Kidney epithelial cell (primary cell): ENCODE results near the gene ZBTB47. TPM values are rescaled to one million over a fixed set of nuclear protein-coding genes. Genes with fewer than 3 reads are reported as not detected.

Source experiments
- DNase-seq: peaks from one replicate; pipeline ENCODE4 v3.0.0-alpha.2; 2010; ENCODE audit warnings: low read depth
- H3K27me3 ChIP-seq: 2 replicates; pipeline ENCODE4 v1.6.0; 2011; ENCODE audit warnings: low read length; ENCODE audit not compliant: control insufficient read depth, insufficient read depth
- H3K36me3 ChIP-seq: 2 replicates; pipeline ENCODE4 v1.5.1; 2011; ENCODE audit warnings: low read length; ENCODE audit not compliant: control insufficient read depth, insufficient read depth
- H3K4me3 ChIP-seq: 2 replicates; pipeline ENCODE4 v1.5.1; 2011; ENCODE audit warnings: low read depth, mild to moderate bottlenecking, control low read depth, low read length
- CTCF ChIP-seq: IDR thresholded peaks from 2 replicates; pipeline ENCODE4 v1.5.1; 2011; ENCODE audit warnings: mild to moderate bottlenecking, moderate library complexity, low read length, control low read depth, inconsistent platforms; ENCODE audit not compliant: insufficient read depth, poor library complexity, severe bottlenecking
- total RNA-seq: library from RNA; depleted of rRNA; stranded (reverse); fragments of >200 nt; gene quantifications from 2 replicates; pipeline ENCODE4 v1.2.3, GENCODE V29; 2015

Gene ZBTB47
- total RNA-seq, 1 donor from 2014 or later = 8.8 TPM

GRCh38 chr3:42685363-42685881 is 31.9 kb downstream of the ZBTB47 start, which contains the start of gene KLHL40:
KLHL40 (plus strand) TSS chr3:42685537; CDS start chr3:42685619, 82 bp downstream.
- Histone ChIP-seq H3K36me3 (no peaks in the 10 kb centered on the region), H3K4me3 (no peak within 1 kb of the TSS), H3K27me3 (peaks cover 38% of the 10 kb centered on the region)
- TF ChIP-seq CTCF = no peak
- no peak for DNase-seq

GRCh38 chr3:42685891-42686820 is 32.7 kb downstream of the ZBTB47 start:
- no peak for TF ChIP-seq CTCF
- Histone ChIP-seq H3K4me3 (no peak overlapping the region), H3K36me3 (no peaks in the 10 kb centered on the region), H3K27me3 (peaks cover 38% of the 10 kb centered on the region)
- no peak for DNase-seq

GRCh38 chr3:42686832-42687650 is 33.5 kb downstream of the ZBTB47 start:
- DNase-seq = no peak
- peaks cover 38% of the 10 kb centered on the region for H3K27me3 ChIP-seq
- H3K36me3 ChIP-seq = no peaks in the 10 kb centered on the region
- no peak for TF ChIP-seq CTCF
- no peak overlapping the region for H3K4me3 ChIP-seq

GRCh38 chr3:42688016-42688415 is 34.5 kb downstream of the ZBTB47 start:
- Histone ChIP-seq H3K4me3 (no peak overlapping the region), H3K27me3 (peaks cover 38% of the 10 kb centered on the region), H3K36me3 (no peaks in the 10 kb centered on the region)
- DNase-seq = no peak
- no peak for TF ChIP-seq CTCF

GRCh38 chr3:42688487-42689420 is 35.3 kb downstream of the ZBTB47 start:
- no peak for TF ChIP-seq CTCF
- peaks cover 38% of the 10 kb centered on the region for H3K27me3 ChIP-seq
- H3K4me3 ChIP-seq = no peak overlapping the region

More at GRCh38 chr3:42688487-42689420, 35.3 kb downstream of the ZBTB47 start:
- no peak for DNase-seq
- H3K36me3 ChIP-seq = no peaks in the 10 kb centered on the region
